ENCODE measurements around the gene STK38. TPM values are rescaled to one million over a fixed set of nuclear protein-coding genes. Genes with fewer than 3 reads are reported as not detected.
"Not testable (repeated sequence)": the region's sequence is repeated elsewhere in the genome, so short reads cannot be mapped to it uniquely, and the experiment has no call there.

Gene STK38
- total and polyA plus RNA-seq, 4 donors: 14.9 to 38.0 (median 20.7) TPM

DNA sequence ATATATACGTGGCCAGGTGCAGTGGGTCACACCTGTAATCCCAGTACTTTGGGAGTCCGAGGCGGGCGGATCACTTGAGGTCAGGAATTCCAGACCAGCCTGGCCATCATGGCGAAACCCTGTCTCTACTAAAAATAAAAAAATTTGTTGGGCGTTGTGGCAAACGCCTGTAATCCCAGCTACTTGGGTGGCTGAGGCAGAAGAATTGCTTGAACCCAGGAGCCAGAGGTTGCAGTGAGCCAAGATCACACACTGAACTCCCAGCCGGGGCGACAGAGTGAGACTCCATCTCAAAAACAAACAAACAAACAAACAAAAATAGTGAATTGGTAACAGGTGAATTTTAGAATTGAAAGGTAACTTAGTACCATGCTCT, 41.7 kb upstream of the STK38 start:
- WGBS, 2 donors: 89 to 94% methylated on average over 9 of the region's 9 CpGs
- ATAC-seq (ENCODE audit: low FRiP score); H3K27me3 ChIP-seq (ENCODE audit: control insufficient read depth in 1 of 2, insufficient read depth in 2 of 2, low read length in 1 of 2); H3K9me3 ChIP-seq (ENCODE audit: control insufficient read depth, low read length); H3K36me3 ChIP-seq (ENCODE audit: control insufficient read depth in 1 of 2, insufficient read depth in 2 of 2, low read length in 1 of 2); H3K4me1 ChIP-seq (ENCODE audit: control insufficient read depth in 1 of 2, insufficient read depth in 2 of 2, low read length in 2 of 2); H3K4me3 ChIP-seq (ENCODE audit: low read length in 2 of 2); DNase-seq; H3K27ac ChIP-seq (ENCODE audit: low read depth in 1 of 2, low read length in 2 of 2); intact Hi-C loops (cut with DNase I): not testable (repeated sequence)

DNA sequence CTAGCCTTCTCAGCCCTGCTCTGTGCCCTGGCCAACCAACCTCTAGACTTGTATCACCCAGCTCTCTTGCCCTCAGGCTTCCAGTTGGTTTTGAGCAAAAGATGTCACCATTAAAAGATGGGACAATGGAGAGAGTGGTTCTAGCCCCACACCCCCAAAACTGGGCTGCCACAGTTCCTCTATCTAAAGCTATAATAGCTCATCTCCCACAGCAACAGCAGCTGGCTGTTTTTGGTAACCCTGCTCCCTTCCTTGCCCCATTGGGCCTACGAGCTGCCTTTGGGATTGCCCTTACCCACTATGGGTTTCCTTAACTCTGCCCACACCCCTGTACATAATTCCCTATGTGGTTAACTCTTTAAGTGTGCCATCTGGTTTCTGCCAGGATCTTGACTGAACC, 39.3 kb upstream of the STK38 start:
- Histone ChIP-seq H3K36me3 (ENCODE audit: control insufficient read depth in 1 of 2, insufficient read depth in 2 of 2, low read length in 1 of 2) (no peaks in the 10 kb centered on the region), H3K27ac (ENCODE audit: low read depth in 1 of 2, low read length in 2 of 2) (no peak overlapping the region), H3K4me1 (ENCODE audit: control insufficient read depth in 1 of 2, insufficient read depth in 2 of 2, low read length in 2 of 2) (no peaks in the 10 kb centered on the region), H3K9me3 (ENCODE audit: control insufficient read depth, low read length) (no peaks in the 10 kb centered on the region), H3K27me3 (ENCODE audit: control insufficient read depth in 1 of 2, insufficient read depth in 2 of 2, low read length in 1 of 2) (no peaks in the 10 kb centered on the region), H3K4me3 (ENCODE audit: low read length in 2 of 2) (no peak overlapping the region)
- intact Hi-C loops (cut with DNase I): no loop called here
- ATAC-seq (ENCODE audit: low FRiP score) (no peak), DNase-seq (no peak)
- 88 to 89% methylated on average over 1 of the region's 1 CpG for WGBS, 2 donors

GRCh38 chr6:36581716-36582115, 34.4 kb upstream of the STK38 start:
- Histone ChIP-seq H3K4me1 (ENCODE audit: control insufficient read depth in 1 of 2, insufficient read depth in 2 of 2, low read length in 2 of 2) (no peaks in the 10 kb centered on the region), H3K27me3 (ENCODE audit: control insufficient read depth in 1 of 2, insufficient read depth in 2 of 2, low read length in 1 of 2) (no peaks in the 10 kb centered on the region), H3K9me3 (ENCODE audit: control insufficient read depth, low read length) (no peaks in the 10 kb centered on the region), H3K36me3 (ENCODE audit: control insufficient read depth in 1 of 2, insufficient read depth in 2 of 2, low read length in 1 of 2) (no peaks in the 10 kb centered on the region), H3K27ac (ENCODE audit: low read depth in 1 of 2, low read length in 2 of 2) (no peak overlapping the region), H3K4me3 (ENCODE audit: low read length in 2 of 2) (no peak overlapping the region)
- DNase-seq: no peak
- WGBS, 2 donors: 89% methylated on average over 4 of the region's 4 CpGs
- no peak for ATAC-seq (ENCODE audit: low FRiP score)
- intact Hi-C loops (cut with DNase I): no loop called here

GRCh38 chr6:36580184-36580526, 32.9 kb upstream of the STK38 start:
- H3K4me3 ChIP-seq (ENCODE audit: low read length in 2 of 2): no peak overlapping the region
- H3K36me3 ChIP-seq (ENCODE audit: control insufficient read depth in 1 of 2, insufficient read depth in 2 of 2, low read length in 1 of 2): no peaks in the 10 kb centered on the region
- H3K27me3 ChIP-seq (ENCODE audit: control insufficient read depth in 1 of 2, insufficient read depth in 2 of 2, low read length in 1 of 2): no peaks in the 10 kb centered on the region
- 83% methylated on average over 8 of the region's 8 CpGs for whole genome bisulfite sequencing, 2 donors
- DNase-seq: no peak
- H3K4me1 ChIP-seq (ENCODE audit: control insufficient read depth in 1 of 2, insufficient read depth in 2 of 2, low read length in 2 of 2): no peaks in the 10 kb centered on the region
- no peaks in the 10 kb centered on the region for H3K9me3 ChIP-seq (ENCODE audit: control insufficient read depth, low read length)
- H3K27ac ChIP-seq (ENCODE audit: low read depth in 1 of 2, low read length in 2 of 2): no peak overlapping the region
- intact Hi-C loops (cut with DNase I): no loop called here
- ATAC-seq (ENCODE audit: low FRiP score): no peak

DNA sequence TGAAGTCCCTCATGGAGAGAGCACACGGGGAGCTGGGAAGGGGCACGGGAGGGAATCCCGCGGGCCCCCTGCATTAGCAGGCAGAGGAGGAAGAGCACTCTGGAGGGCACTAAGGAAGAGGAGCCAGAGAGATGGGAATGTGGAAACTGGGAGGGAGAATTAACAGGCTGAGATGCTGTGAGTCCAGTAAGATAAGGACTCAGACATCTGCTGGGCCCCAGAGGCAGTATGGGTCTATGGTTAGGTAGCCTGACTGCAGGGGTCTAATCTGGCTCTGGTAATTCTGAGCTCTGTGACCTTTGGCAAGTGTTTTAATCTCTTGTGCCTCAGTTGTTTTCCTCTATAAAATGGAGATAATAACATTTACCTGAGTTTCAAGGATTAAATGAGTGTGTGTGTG, 31.2 kb upstream of the STK38 start:
- H3K27ac ChIP-seq (ENCODE audit: low read depth in 1 of 2, low read length in 2 of 2): no peak overlapping the region
- H3K4me3 ChIP-seq (ENCODE audit: low read length in 2 of 2): no peak overlapping the region
- intact Hi-C loops (cut with DNase I): no loop called here
- DNase-seq (no peak), ATAC-seq (ENCODE audit: low FRiP score) (no peak)
- 94 to 96% methylated on average over 4 of the region's 4 CpGs for WGBS, 2 donors
- H3K4me1 ChIP-seq (ENCODE audit: control insufficient read depth in 1 of 2, insufficient read depth in 2 of 2, low read length in 2 of 2): no peaks in the 10 kb centered on the region
- no peaks in the 10 kb centered on the region for H3K27me3 ChIP-seq (ENCODE audit: control insufficient read depth in 1 of 2, insufficient read depth in 2 of 2, low read length in 1 of 2)
- H3K9me3 ChIP-seq (ENCODE audit: control insufficient read depth, low read length): no peaks in the 10 kb centered on the region
- no peaks in the 10 kb centered on the region for H3K36me3 ChIP-seq (ENCODE audit: control insufficient read depth in 1 of 2, insufficient read depth in 2 of 2, low read length in 1 of 2)

DNA sequence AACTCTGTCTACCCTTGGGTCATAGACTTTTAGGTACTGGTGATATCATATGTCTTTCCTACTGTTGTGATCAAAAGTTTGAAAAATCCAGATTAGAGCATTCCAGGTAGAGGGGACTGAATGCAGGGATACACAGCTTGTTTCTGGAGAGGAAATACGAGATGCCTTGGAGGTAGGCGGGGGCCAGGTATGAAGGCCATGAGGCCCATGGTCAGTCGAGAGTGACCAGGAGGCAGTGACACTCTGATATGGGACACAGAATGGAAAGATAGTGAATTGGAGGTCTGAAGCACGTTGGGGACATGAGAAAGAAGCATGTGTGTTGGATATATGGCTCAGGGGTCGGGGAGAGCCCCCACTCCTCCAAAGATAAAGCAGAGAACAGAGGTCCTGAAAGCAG, 30.8 kb upstream of the STK38 start:
- intact Hi-C loops (cut with DNase I): no loop called here

GRCh38 chr6:36577301-36577700, 30.0 kb upstream of the STK38 start:
- Histone ChIP-seq H3K36me3 (ENCODE audit: control insufficient read depth in 1 of 2, insufficient read depth in 2 of 2, low read length in 1 of 2) (no peaks in the 10 kb centered on the region), H3K9me3 (ENCODE audit: control insufficient read depth, low read length) (no peaks in the 10 kb centered on the region), H3K27me3 (ENCODE audit: control insufficient read depth in 1 of 2, insufficient read depth in 2 of 2, low read length in 1 of 2) (no peaks in the 10 kb centered on the region), H3K27ac (ENCODE audit: low read depth in 1 of 2, low read length in 2 of 2) (no peak overlapping the region), H3K4me1 (ENCODE audit: control insufficient read depth in 1 of 2, insufficient read depth in 2 of 2, low read length in 2 of 2) (no peaks in the 10 kb centered on the region), H3K4me3 (ENCODE audit: low read length in 2 of 2) (no peak overlapping the region)
- DNase-seq (no peak), ATAC-seq (ENCODE audit: low FRiP score) (peak; percentile 22)
- intact Hi-C loops (cut with DNase I): no loop called here
- 20 to 27% methylated on average over 2 of the region's 2 CpGs for WGBS, 2 donors

More for the DNA sequence above, 30.8 kb upstream of the STK38 start:
- ATAC-seq (ENCODE audit: low FRiP score) (no peak), DNase-seq (no peak)
- Histone ChIP-seq H3K27me3 (ENCODE audit: control insufficient read depth in 1 of 2, insufficient read depth in 2 of 2, low read length in 1 of 2) (no peaks in the 10 kb centered on the region), H3K36me3 (ENCODE audit: control insufficient read depth in 1 of 2, insufficient read depth in 2 of 2, low read length in 1 of 2) (no peaks in the 10 kb centered on the region), H3K4me1 (ENCODE audit: control insufficient read depth in 1 of 2, insufficient read depth in 2 of 2, low read length in 2 of 2) (no peaks in the 10 kb centered on the region), H3K4me3 (ENCODE audit: low read length in 2 of 2) (no peak overlapping the region), H3K27ac (ENCODE audit: low read depth in 1 of 2, low read length in 2 of 2) (no peak overlapping the region), H3K9me3 (ENCODE audit: control insufficient read depth, low read length) (no peaks in the 10 kb centered on the region)
- 96 to 99% methylated on average over 5 of the region's 5 CpGs for WGBS, 2 donors

GRCh38 chr6:36576578-36576977, 29.3 kb upstream of the STK38 start:
- H3K36me3 ChIP-seq (ENCODE audit: control insufficient read depth in 1 of 2, insufficient read depth in 2 of 2, low read length in 1 of 2): no peaks in the 10 kb centered on the region
- 97 to 98% methylated on average over 7 of the region's 7 CpGs for WGBS, 2 donors
- H3K27ac ChIP-seq (ENCODE audit: low read depth in 1 of 2, low read length in 2 of 2): no peak overlapping the region
- no peaks in the 10 kb centered on the region for H3K9me3 ChIP-seq (ENCODE audit: control insufficient read depth, low read length)
- intact Hi-C loops (cut with DNase I): no loop called here
- no peaks in the 10 kb centered on the region for H3K27me3 ChIP-seq (ENCODE audit: control insufficient read depth in 1 of 2, insufficient read depth in 2 of 2, low read length in 1 of 2)
- no peak overlapping the region for H3K4me3 ChIP-seq (ENCODE audit: low read length in 2 of 2)
- no peaks in the 10 kb centered on the region for H3K4me1 ChIP-seq (ENCODE audit: control insufficient read depth in 1 of 2, insufficient read depth in 2 of 2, low read length in 2 of 2)
- no peak for ATAC-seq (ENCODE audit: low FRiP score)
- DNase-seq: no peak

- no peak for ATAC-seq (ENCODE audit: low FRiP score)
- intact Hi-C loops (cut with DNase I): no loop called here
- no peak overlapping the region for H3K27ac ChIP-seq (ENCODE audit: low read depth in 1 of 2, low read length in 2 of 2)
- H3K4me1 ChIP-seq (ENCODE audit: control insufficient read depth in 1 of 2, insufficient read depth in 2 of 2, low read length in 2 of 2): no peaks in the 10 kb centered on the region
- H3K9me3 ChIP-seq (ENCODE audit: control insufficient read depth, low read length): no peaks in the 10 kb centered on the region
- DNase-seq: no peak
- H3K27me3 ChIP-seq (ENCODE audit: control insufficient read depth in 1 of 2, insufficient read depth in 2 of 2, low read length in 1 of 2): no peaks in the 10 kb centered on the region
- no peaks in the 10 kb centered on the region for H3K36me3 ChIP-seq (ENCODE audit: control insufficient read depth in 1 of 2, insufficient read depth in 2 of 2, low read length in 1 of 2)
- H3K4me3 ChIP-seq (ENCODE audit: low read length in 2 of 2): no peak overlapping the region
Measured at GRCh38 chr6:36574679-36575078, 27.4 kb upstream of the STK38 start.

All from aorta (tissue), 5 donors.